ENCODE results near the gene HOXC9. TPM values are rescaled to one million over a fixed set of nuclear protein-coding genes. Genes with fewer than 3 reads are reported as not detected.
A peak's percentile ranks its signal among the peaks of the same experiment; 100 is the strongest.

The HOXC9 gene
- total RNA-seq, 1 donor from 2014 or later, result not detected

DNA sequence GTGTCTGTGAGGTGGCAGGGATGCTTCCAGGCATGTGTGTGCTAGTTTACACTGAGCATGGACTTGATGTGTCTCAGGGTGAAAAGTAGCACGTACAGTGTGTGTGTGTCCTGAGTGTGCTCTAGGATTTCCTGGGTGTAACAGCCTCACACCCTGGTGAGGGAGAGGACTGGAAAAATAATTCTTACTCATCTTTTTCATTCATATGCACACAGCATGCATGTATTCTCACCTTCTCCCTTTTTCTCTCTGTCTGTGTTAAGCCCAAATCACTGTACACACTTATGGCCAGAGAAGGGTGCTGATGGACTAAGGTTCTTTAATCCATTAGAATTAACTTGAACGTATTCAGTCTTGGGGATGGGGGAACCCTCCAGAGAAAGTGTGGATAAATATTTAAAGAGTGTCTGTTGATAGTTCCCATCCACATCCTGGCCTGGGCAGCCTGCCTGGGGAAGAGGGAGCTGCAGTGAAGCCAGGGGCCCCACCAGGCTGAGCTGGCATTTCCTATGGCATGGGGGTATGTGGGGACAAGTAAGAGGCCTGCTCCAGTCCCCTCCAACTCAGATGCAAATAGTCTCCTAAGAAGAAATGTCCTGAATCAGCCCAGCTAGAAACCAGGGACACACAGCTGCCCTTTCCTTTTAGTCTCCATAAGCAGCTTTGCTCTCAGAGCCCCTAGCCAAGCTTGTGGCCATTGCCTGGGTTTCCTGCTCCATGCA lies 7.7 kb downstream of the HOXC9 start:
- Mint-ChIP-seq H3K4me3 (ENCODE audit: unreplicated experiment) (no peak overlapping the region), H3K27ac (ENCODE audit: unreplicated experiment) (no peak overlapping the region), H3K27me3 (ENCODE audit: low read depth) (peaks cover 84% of the 10 kb centered on the region), H3K4me1 (ENCODE audit: low read depth) (peaks cover 12% of the 10 kb centered on the region), H3K9me3 (ENCODE audit: low read depth) (no peaks in the 10 kb centered on the region), H3K36me3 (ENCODE audit: low read depth) (peaks cover 2% of the 10 kb centered on the region)
- TF ChIP-seq, protein P1, sequence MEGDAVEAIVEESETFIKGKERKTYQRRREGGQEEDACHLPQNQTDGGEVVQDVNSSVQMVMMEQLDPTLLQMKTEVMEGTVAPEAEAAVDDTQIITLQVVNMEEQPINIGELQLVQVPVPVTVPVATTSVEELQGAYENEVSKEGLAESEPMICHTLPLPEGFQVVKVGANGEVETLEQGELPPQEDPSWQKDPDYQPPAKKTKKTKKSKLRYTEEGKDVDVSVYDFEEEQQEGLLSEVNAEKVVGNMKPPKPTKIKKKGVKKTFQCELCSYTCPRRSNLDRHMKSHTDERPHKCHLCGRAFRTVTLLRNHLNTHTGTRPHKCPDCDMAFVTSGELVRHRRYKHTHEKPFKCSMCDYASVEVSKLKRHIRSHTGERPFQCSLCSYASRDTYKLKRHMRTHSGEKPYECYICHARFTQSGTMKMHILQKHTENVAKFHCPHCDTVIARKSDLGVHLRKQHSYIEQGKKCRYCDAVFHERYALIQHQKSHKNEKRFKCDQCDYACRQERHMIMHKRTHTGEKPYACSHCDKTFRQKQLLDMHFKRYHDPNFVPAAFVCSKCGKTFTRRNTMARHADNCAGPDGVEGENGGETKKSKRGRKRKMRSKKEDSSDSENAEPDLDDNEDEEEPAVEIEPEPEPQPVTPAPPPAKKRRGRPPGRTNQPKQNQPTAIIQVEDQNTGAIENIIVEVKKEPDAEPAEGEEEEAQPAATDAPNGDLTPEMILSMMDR (IDR thresholded peaks at IDR 0.05), result no peak
- DNase-seq (ENCODE audit: low spot score), result no peak

DNA sequence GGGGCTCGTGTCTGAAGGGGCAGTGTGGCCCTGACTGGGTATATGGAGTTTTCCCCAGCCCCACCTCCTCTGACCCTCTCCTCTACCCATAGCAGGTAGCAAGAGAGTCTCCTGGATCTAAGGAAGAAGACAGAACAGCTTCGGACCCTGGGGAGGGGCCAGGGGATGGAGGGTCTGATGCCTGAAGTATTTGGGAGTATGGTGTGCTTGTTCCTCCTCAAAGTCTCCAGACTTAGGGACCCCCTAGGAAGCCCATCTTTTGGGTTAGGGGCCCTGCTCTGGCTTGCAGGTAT lies 8.2 kb downstream of the HOXC9 start:
- Mint-ChIP-seq H3K9me3 (ENCODE audit: low read depth) (no peaks in the 10 kb centered on the region), H3K27ac (ENCODE audit: unreplicated experiment) (no peak overlapping the region), H3K4me3 (ENCODE audit: unreplicated experiment) (no peak overlapping the region), H3K4me1 (ENCODE audit: low read depth) (peaks cover 12% of the 10 kb centered on the region), H3K36me3 (ENCODE audit: low read depth) (peaks cover 2% of the 10 kb centered on the region), H3K27me3 (ENCODE audit: low read depth) (peaks cover 84% of the 10 kb centered on the region)
- TF ChIP-seq, protein P1 (IDR thresholded peaks at IDR 0.05), result no peak
- DNase-seq (ENCODE audit: low spot score), result no peak

DNA sequence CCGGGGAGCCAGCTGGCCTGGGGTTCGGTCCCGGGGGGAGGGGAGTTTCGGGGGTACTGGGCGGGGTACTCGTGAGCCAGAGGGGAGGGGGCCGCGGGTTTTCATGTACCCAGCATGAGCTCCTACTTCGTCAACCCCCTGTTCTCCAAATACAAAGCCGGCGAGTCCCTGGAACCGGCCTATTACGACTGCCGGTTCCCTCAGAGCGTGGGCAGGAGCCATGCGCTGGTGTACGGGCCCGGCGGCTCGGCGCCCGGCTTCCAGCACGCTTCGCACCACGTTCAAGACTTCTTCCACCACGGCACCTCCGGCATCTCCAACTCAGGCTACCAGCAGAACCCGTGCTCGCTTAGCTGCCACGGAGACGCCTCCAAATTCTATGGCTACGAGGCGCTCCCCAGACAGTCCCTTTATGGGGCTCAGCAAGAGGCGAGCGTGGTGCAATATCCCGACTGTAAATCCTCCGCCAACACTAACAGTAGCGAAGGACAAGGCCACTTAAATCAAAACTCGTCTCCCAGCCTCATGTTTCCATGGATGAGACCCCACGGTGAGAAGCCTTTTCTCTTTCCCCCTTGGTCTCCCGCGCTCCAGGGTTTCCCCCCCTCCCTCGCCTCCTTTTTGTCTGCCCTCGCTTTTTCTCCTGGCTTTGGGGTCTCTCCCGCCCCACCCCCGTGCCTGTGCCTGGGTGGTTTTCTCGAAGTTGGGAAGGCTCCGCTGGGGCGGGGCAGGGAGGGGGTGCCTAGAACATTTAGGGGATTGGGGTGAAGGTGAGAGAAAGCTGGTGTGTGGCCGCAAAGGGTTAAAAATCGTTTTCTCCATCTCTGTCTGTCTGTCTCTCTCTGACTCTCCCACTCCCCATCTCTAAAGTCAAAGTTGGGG lies 9.5 kb downstream of the HOXC9 start:
- TF ChIP-seq, protein P1 (IDR thresholded peaks at IDR 0.05), result no peak
- H3K4me1 Mint-ChIP-seq (ENCODE audit: low read depth), result peaks cover 12% of the 10 kb centered on the region
- H3K36me3 Mint-ChIP-seq (ENCODE audit: low read depth), result no peaks in the 10 kb centered on the region
- no peaks in the 10 kb centered on the region for H3K9me3 Mint-ChIP-seq (ENCODE audit: low read depth)
- no peak for DNase-seq (ENCODE audit: low spot score)
- H3K27me3 Mint-ChIP-seq (ENCODE audit: low read depth), result peaks cover 83% of the 10 kb centered on the region
- no peak overlapping the region for H3K27ac Mint-ChIP-seq (ENCODE audit: unreplicated experiment)
- H3K4me3 Mint-ChIP-seq (ENCODE audit: unreplicated experiment), result peak overlapping the region; percentile 53

DNA sequence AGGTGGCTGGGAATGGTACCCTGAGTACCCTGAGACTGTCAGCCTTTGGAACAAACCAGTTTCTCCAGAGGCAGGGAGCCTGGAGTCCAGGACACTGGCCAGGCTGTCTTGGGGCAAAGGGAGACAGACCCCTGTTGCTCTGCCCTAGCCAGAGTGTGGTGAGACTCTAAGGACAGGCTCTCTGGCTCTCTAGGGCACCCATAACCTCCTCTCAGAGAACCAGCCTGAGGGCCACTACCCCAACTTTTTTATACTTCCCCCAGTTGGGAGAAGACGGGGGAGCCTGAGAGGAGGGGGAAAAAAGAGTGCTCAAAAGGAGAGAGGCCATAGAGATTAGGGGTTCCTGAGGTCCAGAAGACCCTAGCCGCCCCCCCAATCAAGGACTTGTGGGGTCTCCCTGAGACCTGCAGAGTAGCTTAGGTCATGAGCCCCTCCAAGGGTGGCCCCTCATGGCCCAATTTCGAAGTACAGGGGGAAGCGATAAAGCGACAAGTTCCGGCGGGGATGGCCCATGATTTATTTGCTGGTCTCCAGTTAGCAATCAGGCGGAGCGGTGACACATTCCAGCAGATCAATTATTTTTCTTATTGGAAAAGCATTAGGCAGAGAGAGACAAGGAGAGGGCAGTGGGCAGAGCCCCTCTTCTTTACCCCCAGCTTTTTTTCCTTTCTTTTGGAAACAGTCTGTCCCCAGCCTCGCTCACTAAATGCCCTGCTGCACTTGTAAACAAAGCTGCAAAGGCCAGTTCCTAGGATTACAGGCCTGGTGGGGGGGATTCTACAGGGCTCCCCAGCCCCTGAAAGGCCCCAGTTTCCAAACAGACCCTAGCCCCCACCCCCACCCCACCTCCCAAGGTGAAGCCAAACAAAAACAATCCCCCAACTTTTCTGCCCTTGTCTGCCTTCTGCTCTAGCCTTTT lies 10.4 kb downstream of the HOXC9 start:
- H3K4me3 Mint-ChIP-seq (ENCODE audit: unreplicated experiment), result no peak overlapping the region
- TF ChIP-seq, protein P1 (IDR thresholded peaks at IDR 0.05), result no peak

More for the DNA sequence above, 10.4 kb downstream of the HOXC9 start:
- H3K4me1 Mint-ChIP-seq (ENCODE audit: low read depth), result peaks cover 12% of the 10 kb centered on the region
- no peaks in the 10 kb centered on the region for H3K36me3 Mint-ChIP-seq (ENCODE audit: low read depth)
- DNase-seq (ENCODE audit: low spot score), result no peak
- H3K27me3 Mint-ChIP-seq (ENCODE audit: low read depth), result peaks cover 84% of the 10 kb centered on the region
- no peaks in the 10 kb centered on the region for H3K9me3 Mint-ChIP-seq (ENCODE audit: low read depth)
- no peak overlapping the region for H3K27ac Mint-ChIP-seq (ENCODE audit: unreplicated experiment)

Measured in chondrocyte (in vitro differentiated cells).